Fibroblast of pulmonary artery (primary cell): ENCODE data around the gene PFKL.

ENCODE experiments used
- DNase-seq: peaks from one replicate; pipeline ENCODE4 v3.0.0-alpha.2; 2010; ENCODE audit warnings: low read depth
- H3K4me3 ChIP-seq: replicated peaks from 2 replicates; pipeline ENCODE4 v1.5.1; 2011; ENCODE audit warnings: low read depth, mild to moderate bottlenecking, control low read depth, low read length, moderate library complexity
- TF ChIP-seq, protein P1 (sequence below): IDR thresholded peaks from 2 replicates; pipeline ENCODE4 v1.5.1; 2011; ENCODE audit warnings: mild to moderate bottlenecking, control low read depth, low read length, inconsistent platforms; ENCODE audit errors: missing control alignments

The PFKL gene

DNA sequence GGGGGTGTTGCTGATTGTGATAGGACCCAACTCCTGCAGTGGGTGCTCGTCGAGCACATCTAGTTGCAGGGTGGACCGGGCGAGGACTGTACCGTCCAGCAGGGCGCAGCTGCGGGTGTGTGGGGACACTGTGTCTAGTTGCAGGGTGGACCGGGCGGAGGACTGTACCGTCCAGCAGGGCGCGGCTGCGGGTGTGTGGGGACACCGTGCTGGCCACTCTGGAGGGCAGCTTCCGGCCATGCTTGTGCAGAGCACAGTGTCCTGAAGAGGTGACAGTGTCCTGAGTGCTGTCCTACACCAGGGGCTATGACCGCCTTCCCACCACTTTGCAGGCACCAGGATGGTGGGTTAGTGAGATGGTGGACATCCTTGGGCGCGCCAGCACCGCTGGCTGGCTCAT, 49.0 kb downstream of the PFKL start:
- DNase-seq = no peak
- H3K4me3 ChIP-seq = no peak overlapping the region
- TF ChIP-seq, protein P1, sequence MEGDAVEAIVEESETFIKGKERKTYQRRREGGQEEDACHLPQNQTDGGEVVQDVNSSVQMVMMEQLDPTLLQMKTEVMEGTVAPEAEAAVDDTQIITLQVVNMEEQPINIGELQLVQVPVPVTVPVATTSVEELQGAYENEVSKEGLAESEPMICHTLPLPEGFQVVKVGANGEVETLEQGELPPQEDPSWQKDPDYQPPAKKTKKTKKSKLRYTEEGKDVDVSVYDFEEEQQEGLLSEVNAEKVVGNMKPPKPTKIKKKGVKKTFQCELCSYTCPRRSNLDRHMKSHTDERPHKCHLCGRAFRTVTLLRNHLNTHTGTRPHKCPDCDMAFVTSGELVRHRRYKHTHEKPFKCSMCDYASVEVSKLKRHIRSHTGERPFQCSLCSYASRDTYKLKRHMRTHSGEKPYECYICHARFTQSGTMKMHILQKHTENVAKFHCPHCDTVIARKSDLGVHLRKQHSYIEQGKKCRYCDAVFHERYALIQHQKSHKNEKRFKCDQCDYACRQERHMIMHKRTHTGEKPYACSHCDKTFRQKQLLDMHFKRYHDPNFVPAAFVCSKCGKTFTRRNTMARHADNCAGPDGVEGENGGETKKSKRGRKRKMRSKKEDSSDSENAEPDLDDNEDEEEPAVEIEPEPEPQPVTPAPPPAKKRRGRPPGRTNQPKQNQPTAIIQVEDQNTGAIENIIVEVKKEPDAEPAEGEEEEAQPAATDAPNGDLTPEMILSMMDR = no peak

DNA sequence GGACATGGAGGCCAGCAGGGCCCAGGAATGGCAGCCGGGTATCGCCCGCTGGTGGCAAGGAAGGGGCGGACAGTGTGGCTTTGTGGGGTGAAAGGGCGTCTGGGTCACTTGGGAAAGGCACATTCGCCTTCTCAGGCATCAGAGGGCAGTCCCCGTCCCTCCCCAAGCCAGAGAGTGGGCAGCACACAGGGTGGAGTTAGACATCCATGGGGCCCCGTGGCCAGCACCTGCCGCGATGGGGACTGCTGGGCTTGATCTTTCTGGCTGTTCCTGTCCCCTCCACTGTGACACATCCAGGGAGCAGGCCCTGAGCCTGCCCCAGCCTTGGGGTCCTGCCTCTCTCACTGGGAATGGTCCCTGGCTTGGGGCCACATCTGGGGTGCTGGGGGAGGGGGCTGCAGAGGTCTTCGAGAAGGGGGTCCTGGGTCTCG, 49.6 kb downstream of the PFKL start:
- H3K4me3 ChIP-seq = no peak overlapping the region
- no peak for DNase-seq
- TF ChIP-seq, protein P1 = no peak

DNA sequence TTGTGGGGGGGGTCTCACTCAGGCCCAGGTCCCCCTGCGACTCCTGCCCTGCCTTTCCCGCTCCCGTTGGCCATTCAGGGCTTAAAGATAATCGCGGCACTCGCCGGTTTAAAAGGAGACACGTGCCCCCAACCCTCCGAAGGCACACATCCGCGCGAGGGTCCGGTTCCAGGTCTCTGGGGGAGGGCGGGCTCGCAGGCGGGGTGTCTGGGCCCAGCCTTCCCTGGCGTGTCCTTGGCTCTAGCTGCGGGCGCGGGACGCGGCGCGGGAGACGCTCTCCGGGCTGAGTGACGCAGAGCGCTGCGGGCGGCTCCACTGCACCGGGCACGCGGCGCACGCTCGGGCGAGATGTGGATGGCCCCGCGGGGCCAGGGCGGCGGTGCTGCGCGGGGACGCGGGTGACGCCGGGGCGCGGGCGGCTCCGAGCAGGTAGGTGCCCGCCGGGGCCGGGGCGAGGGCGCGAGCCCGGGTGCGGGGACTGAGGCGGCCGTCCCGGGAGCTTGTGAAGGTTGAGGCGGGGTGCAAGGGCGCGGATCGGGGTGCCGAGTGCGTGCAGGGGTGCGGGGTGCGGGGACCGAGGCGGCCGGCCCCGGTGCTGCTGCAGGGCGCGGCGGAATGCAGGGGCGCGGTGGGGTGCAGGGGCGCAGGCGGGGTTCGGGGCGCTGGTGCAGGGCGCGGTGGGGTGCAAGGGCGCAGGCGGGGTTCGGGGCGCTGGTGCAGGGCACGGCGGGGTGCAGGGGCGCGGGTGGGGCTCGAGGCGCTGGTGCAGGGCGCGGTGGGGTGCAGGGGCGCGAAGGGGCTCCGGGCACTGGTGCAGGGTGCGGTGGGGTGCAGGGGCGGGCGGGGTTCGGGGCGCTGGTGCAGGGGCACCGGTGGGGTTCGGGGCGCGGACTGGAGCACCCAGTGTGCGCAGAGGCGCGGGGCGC, 50.3 kb downstream of the PFKL start:
- TF ChIP-seq, protein P1 = no peak
- no peak overlapping the region for H3K4me3 ChIP-seq

DNA sequence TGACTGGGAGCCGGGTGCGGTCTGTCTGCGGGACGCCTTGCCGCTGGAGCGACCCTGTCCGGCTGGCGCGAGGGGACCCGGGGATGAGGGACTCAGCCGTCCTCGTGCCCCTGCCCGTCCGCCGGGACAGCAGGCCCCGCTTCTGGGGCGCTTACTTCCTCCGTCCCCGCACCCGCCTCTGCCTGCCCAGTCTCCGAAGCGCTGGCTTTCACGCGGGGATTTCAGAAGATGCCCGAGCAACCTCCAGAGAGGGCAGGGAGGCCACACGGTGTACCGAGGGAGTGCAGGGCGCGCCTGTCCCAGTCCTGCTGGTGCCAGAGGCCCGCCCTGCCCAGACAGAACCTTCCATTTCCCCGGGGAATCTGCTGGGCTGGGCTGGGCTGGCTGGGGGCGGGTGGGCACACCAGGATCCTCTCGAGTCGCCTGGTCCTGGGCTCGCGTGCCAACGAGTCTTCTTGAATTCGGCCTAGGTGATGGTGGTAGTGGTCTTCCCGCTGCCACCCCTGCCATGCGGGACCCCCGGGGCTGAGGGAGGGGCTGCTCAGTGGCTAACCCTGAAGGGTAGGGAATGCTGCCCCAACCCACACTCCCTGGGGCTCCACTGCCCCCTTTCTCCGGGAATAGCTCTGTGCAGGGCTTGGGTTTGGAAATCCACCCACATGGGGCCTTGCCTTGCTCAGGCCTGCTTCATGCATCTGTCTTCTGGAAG, 51.1 kb downstream of the PFKL start:
- TF ChIP-seq, protein P1 = no peak
- DNase-seq = no peak
- H3K4me3 ChIP-seq = no peak overlapping the region

More for the DNA sequence above, 50.3 kb downstream of the PFKL start:
- no peak for DNase-seq

DNA sequence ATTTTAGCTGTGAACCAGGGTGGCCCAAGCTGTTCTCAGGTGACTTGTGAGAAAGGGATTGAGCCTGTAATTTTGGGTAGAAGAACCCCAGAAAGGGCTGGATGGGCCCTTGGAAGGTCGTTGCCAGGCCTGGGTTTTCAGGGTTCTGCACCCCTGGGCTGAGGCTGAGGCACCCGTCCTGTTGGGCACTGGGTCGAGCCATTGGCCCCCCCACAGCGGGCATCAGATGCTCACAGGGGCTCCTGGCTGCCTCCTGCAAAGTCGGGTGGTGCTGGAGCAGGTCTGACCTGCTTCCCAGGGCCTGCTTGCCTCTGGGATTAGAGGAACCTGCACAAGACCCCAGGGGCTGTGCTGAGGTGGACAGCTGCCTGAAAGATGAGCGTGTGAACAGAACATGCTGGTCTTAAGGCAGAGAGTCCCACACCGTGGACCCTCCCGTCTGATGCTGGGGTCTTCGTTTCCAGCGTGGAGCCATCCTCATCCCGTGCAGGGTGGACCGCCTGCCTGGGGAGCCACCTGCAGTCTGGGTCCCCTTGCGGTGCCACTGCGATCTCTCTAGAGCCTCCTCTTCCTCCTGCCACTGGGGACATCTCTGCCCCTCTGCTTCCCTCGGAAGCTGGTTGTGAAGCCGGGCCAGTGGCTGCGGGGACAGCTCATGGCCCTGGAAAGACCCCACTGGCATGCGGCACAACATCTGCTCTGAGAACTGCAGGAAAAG, 51.8 kb downstream of the PFKL start:
- H3K4me3 ChIP-seq = no peak overlapping the region
- TF ChIP-seq, protein P1 = no peak
- DNase-seq = no peak

DNA sequence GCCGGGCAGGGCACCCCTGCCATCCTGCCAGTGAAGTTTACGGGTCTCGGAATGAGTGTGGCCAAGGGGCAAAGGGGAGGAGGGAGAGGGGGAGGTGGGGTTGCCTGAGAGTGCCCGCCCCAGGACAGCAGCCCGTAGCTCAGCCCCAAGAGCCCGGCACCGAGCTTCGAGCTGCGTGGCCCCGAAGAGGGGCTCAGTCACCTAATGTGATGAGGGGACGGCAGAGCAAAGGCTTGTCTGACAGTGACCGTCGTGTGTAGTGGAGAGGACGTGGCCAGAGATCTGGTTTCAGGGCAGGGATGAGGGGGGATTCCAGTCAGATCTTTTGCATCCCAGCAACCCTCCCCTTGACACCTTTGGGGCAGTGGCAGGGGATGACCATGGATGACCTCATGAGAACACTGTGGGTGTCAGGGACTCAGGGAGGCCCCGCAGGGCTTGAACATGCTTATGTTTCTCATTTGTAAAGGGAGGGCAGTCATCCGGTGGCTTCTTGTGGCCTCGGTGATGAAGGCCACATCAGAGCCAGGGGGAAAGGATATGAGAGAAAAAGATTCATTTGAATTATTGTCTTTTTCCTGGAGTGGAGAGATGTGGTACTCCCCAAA, 52.5 kb downstream of the PFKL start:
- no peak for DNase-seq
- H3K4me3 ChIP-seq = no peak overlapping the region
- TF ChIP-seq, protein P1 = no peak
